Testis (tissue), 3 donors: ENCODE measurements around the gene HSH2D. TPM values are rescaled to one million over a fixed set of nuclear protein-coding genes. Genes with fewer than 3 reads are reported as not detected.
A peak's percentile ranks its signal among the peaks of the same experiment; 100 is the strongest.
"Not testable (repeated sequence)": the region's sequence is repeated elsewhere in the genome, so short reads cannot be mapped to it uniquely, and the experiment has no call there.

Source experiments
- DNase-seq: peaks from one replicate; pipeline ENCODE4 v3.0.0-alpha.2; 2019
- H3K27ac ChIP-seq, 2 donors: fragments of 200-600 bp; sonication (generic); one replicate each; pipeline ENCODE4 v1.5.1; 2019
- H3K27me3 ChIP-seq: fragments of 200-600 bp; sonication (generic); one replicate; pipeline ENCODE4 v1.5.1; 2019
- H3K36me3 ChIP-seq: fragments of 200-600 bp; sonication (generic); one replicate; pipeline ENCODE4 v1.5.1; 2017; ENCODE audit warnings: low read depth; ENCODE audit errors: missing control alignments
- H3K4me1 ChIP-seq: fragments of 200-600 bp; sonication (generic); one replicate; pipeline ENCODE4 v1.5.1; 2019
- H3K4me3 ChIP-seq, 2 donors: fragments of 200-600 bp; sonication (generic); one replicate each; pipeline ENCODE4 v1.5.1; 2017 to 2019
- H3K9me3 ChIP-seq: fragments of 200-600 bp; sonication (generic); one replicate; pipeline ENCODE4 v1.5.1; 2017
- POLR2A ChIP-seq: fragments of 450-650 bp; IDR thresholded peaks from one replicate; pipeline ENCODE4 v1.6.1; 2017; ENCODE audit warnings: antibody characterized with exemption, mild to moderate bottlenecking, moderate library complexity
- WGBS, 2 donors: methylation state at CpG; one replicate each; pipeline ENCODE4 v1.1.5; 2018; 5-methylcytosine and 5-hydroxymethylcytosine counted together
- intact Hi-C: fragments of 100-400 bp; cut with DNase I; formaldehyde crosslinking; loops from one replicate; pipeline ENCODE4 v1.15.1; 2023; ENCODE audit warnings: low total_unique reads
- polyA plus RNA-seq: library from polyadenylated mRNA; stranded (reverse); fragments of 350-450 nt; fragmentation: Illumina TruSeq; extraction: RNeasy Lipid Tissue Mini Kit (QIAGEN cat#74804); gene quantifications from one replicate; pipeline ENCODE4 v1.2.3, GENCODE V29; 2014; ENCODE audit warnings: low read depth, low replicate concordance; ENCODE audit not compliant: insufficient read depth
- total RNA-seq, 2 donors: library from RNA; depleted of rRNA; stranded (reverse); fragments of >200 nt; gene quantifications; one replicate each; pipeline ENCODE4 v1.2.3, GENCODE V29; 2016
- TF ChIP-seq, protein P1 (sequence below), 3 experiments: fragments of 450-650 bp in 2 of 3; fragments of 200-600 bp in 1 of 3; sonication (generic) in 1 of 3; IDR thresholded peaks; one replicate each; pipeline ENCODE4 v1.5.1; 2016 to 2019; ENCODE audit warnings: antibody characterized with exemption in 3 of 3, mild to moderate bottlenecking in 2 of 3, moderate library complexity in 1 of 3

The HSH2D gene
- total and polyA plus RNA-seq, 3 donors from 2014 or later: 0.55 to 1.6 (median 0.68) TPM

DNA sequence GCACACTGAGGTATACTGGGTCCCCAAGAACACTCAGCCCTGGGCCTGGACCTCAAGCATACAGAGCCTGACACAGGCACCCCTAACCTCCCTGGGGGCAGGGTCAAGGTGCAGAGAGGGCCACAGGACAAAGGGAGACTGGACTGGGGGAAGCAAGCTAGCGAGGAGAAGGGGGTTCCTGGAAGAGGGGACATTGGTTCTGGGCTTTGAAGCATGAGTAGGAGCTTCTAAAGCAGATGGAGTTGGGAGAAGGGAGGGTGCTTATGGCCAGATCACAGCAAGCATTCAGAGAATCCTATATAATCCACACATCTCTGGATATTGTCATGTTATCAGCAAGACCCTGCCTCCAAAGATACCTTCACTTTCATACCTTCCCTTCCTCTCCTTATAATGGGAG is 26.6 kb downstream of the HSH2D start:
- WGBS, 2 donors: 81 to 90% methylated on average over 1 of the region's 1 CpG
- Histone ChIP-seq H3K27me3 (no peaks in the 10 kb centered on the region), H3K27ac (no peak overlapping the region), H3K36me3 (no peaks in the 10 kb centered on the region), H3K4me1 (no peaks in the 10 kb centered on the region), H3K9me3 (no peaks in the 10 kb centered on the region), H3K4me3 (no peak overlapping the region)
- TF ChIP-seq, protein P1, sequence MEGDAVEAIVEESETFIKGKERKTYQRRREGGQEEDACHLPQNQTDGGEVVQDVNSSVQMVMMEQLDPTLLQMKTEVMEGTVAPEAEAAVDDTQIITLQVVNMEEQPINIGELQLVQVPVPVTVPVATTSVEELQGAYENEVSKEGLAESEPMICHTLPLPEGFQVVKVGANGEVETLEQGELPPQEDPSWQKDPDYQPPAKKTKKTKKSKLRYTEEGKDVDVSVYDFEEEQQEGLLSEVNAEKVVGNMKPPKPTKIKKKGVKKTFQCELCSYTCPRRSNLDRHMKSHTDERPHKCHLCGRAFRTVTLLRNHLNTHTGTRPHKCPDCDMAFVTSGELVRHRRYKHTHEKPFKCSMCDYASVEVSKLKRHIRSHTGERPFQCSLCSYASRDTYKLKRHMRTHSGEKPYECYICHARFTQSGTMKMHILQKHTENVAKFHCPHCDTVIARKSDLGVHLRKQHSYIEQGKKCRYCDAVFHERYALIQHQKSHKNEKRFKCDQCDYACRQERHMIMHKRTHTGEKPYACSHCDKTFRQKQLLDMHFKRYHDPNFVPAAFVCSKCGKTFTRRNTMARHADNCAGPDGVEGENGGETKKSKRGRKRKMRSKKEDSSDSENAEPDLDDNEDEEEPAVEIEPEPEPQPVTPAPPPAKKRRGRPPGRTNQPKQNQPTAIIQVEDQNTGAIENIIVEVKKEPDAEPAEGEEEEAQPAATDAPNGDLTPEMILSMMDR (IDR thresholded peaks at IDR 0.05): no peak
- no peak for TF ChIP-seq POLR2A
- DNase-seq: no peak
- intact Hi-C loops: no loop called here

DNA sequence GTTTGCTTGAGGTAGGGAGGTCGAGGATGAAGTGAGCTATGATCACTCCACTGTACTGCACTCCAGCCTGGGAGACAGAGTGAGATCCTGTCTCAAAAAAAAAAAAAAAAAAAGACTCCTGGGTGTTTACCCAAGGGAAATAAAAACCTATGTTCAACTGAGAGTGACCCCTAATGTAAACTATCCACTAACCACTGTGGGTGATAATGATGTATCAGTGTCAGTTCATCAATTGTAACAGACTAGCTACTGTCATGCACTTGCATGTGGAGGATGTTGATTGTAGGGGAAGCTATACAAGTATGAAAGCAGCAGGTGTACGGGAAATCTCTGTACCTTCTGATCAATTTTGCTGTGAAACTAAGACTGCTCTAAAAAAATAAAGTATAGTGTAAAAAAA is 32.5 kb downstream of the HSH2D start:
- no peaks in the 10 kb centered on the region for H3K4me1 ChIP-seq
- intact Hi-C loops: no loop called here
- H3K9me3 ChIP-seq: no peaks in the 10 kb centered on the region
- no peak overlapping the region for H3K27ac ChIP-seq
- no peak overlapping the region for H3K4me3 ChIP-seq
- no peaks in the 10 kb centered on the region for H3K27me3 ChIP-seq
- TF ChIP-seq, protein P1 (IDR thresholded peaks at IDR 0.05): no peak
- no peak for TF ChIP-seq POLR2A
- WGBS, 2 donors: 65 to 78% methylated on average over 2 of the region's 2 CpGs
- no peak for DNase-seq
- H3K36me3 ChIP-seq: no peaks in the 10 kb centered on the region

DNA sequence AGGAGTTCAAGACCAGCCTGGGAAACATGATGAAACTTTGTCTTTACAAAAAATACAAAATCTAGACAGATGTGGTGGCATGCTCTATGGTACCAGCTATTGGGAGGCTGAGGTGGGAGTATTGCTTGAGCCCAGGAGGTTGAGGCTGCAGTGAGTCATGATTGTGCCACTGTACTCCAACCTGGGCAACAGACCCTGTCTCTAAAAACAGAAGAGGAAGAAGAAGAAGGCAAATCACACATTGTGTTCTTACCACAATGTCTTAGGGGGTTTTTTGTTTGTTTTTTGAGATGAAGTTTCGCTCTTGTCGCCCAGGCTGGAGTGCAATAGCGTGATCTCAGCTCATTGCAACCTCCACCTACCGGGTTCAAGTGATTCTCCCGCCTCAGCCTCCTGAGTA is 35.4 kb downstream of the HSH2D start:
- H3K36me3 ChIP-seq, DNase-seq, H3K4me3 ChIP-seq, H3K4me1 ChIP-seq, H3K27ac ChIP-seq, H3K9me3 ChIP-seq, intact Hi-C loops, H3K27me3 ChIP-seq: not testable (repeated sequence)
- WGBS, 2 donors: 83 to 91% methylated on average over 5 of the region's 5 CpGs

DNA sequence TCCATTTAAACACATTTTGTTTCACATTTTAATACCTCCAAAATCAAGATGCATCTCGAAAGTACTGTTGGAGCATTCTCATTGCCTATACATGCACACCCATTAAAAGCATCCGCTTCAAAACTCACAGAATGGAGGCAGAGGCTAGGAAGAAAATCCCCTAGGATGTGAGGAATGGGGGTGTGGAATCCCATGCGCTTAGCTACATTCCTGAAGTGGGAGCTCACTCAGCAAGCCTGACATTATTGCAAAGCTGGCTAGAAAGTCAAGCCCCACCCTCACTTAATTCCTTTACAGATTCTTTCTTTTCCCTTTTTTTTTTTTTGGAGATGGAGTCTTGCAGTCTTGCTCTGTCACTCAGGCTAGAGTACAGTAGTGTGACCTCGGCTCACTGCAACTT is 37.1 kb downstream of the HSH2D start:
- 61% methylated on average over 4 of the region's 4 CpGs for WGBS, 2 donors
- intact Hi-C loops: loop anchor here (5.0 to 10.0 kb wide), 2 partner anchors 66 to 138 kb away; partner anchors contain the start of gene RAB8A
- no peaks in the 10 kb centered on the region for H3K4me1 ChIP-seq
- no peaks in the 10 kb centered on the region for H3K9me3 ChIP-seq
- no peaks in the 10 kb centered on the region for H3K36me3 ChIP-seq
- H3K27ac ChIP-seq: no peak overlapping the region
- TF ChIP-seq, protein P1 (IDR thresholded peaks at IDR 0.05): no peak
- TF ChIP-seq POLR2A: no peak
- DNase-seq: no peak
- H3K4me3 ChIP-seq: no peak overlapping the region
- no peaks in the 10 kb centered on the region for H3K27me3 ChIP-seq

DNA sequence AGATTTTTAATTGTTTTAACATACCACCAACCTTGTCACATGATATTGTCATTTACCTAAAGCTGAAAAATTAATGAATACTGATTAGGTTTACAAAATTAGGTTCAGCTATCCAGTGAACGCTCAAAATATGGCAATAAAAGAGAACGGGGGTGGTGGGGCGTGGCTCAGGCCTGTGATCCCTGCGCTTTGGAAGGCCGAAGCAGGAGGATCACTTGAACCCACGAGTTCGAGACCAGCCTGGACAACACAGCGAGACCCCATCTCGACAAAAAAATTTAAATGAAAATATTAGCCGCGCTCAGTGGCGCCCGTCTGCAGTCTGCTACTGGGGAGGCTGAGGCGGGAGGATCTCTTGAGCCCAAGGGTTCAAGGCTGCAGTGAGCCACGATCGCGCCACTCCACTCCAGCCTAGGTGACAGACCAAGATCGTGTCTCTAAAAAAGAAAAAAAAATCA is 41.2 kb downstream of the HSH2D start:
- TF ChIP-seq POLR2A: no peak
- TF ChIP-seq, protein P1 (IDR thresholded peaks at IDR 0.05): no peak
- peak overlapping the region; percentile 82 to 92 for H3K4me3 ChIP-seq
- no peaks in the 10 kb centered on the region for H3K36me3 ChIP-seq
- H3K27me3 ChIP-seq: no peaks in the 10 kb centered on the region
- intact Hi-C loops: loop anchor here (5.0 to 10.0 kb wide), 2 partner anchors 70 to 142 kb away; partner anchors contain the start of gene RAB8A
- DNase-seq: no peak
- 24 to 31% methylated on average over 18 of the region's 18 CpGs for WGBS, 2 donors
- peaks cover 6% of the 10 kb centered on the region for H3K4me1 ChIP-seq
- H3K9me3 ChIP-seq: no peaks in the 10 kb centered on the region
- no peak overlapping the region for H3K27ac ChIP-seq
